Loucy (cell line): ENCODE results near the gene DUSP14.

Experiments
- H2AFZ ChIP-seq: fragments of 200-600 bp; sonication (generic); 2 replicates; pipeline ENCODE4 v1.6.0; 2016; ENCODE audit warnings: antibody characterized with exemption, mild to moderate bottlenecking, low read length, moderate library complexity
- H3F3A ChIP-seq: fragments of 200-600 bp; 2 replicates; pipeline ENCODE4 v1.6.0; 2016; ENCODE audit warnings: antibody characterized with exemption, low read depth, mild to moderate bottlenecking
- H3K27me3 ChIP-seq: fragments of 200-600 bp; sonication (generic); 2 replicates; pipeline ENCODE4 v1.6.1; 2014; ENCODE audit warnings: low read length, mild to moderate bottlenecking; ENCODE audit not compliant: insufficient read depth, poor library complexity, severe bottlenecking
- H3K36me3 ChIP-seq: fragments of 200-600 bp; sonication (generic); 2 replicates; pipeline ENCODE4 v1.6.1; 2016; ENCODE audit warnings: low read length; ENCODE audit not compliant: insufficient read depth
- H3K4me1 ChIP-seq: fragments of 200-600 bp; sonication (generic); 2 replicates; pipeline ENCODE4 v1.5.1; 2014; ENCODE audit warnings: low read length, mild to moderate bottlenecking; ENCODE audit not compliant: insufficient read depth, poor library complexity, severe bottlenecking
- H3K4me2 ChIP-seq: fragments of 200-600 bp; sonication (generic); 2 replicates; pipeline ENCODE4 v1.6.0; 2014; ENCODE audit warnings: antibody characterized with exemption, low read length, low read depth, mild to moderate bottlenecking; ENCODE audit not compliant: poor library complexity, severe bottlenecking
- H3K4me3 ChIP-seq: fragments of 200-600 bp; sonication (generic); 2 replicates; pipeline ENCODE4 v1.5.1; 2014; ENCODE audit warnings: low read length, mild to moderate bottlenecking, mixed read lengths; ENCODE audit not compliant: poor library complexity, severe bottlenecking
- H3K79me2 ChIP-seq: fragments of 200-600 bp; sonication (generic); 2 replicates; pipeline ENCODE4 v1.6.1; 2014; ENCODE audit warnings: low read length; ENCODE audit not compliant: insufficient read depth
- H3K9ac ChIP-seq: fragments of 200-600 bp; sonication (generic); 2 replicates; pipeline ENCODE4 v1.6.0; 2014; ENCODE audit warnings: mild to moderate bottlenecking, low read depth, low read length, moderate library complexity; ENCODE audit not compliant: poor library complexity, severe bottlenecking
- H3K9me2 ChIP-seq: fragments of 200-600 bp; sonication (generic); replicated peaks from 2 replicates; pipeline ENCODE4 v1.6.1; 2016; ENCODE audit warnings: low read depth, low read length, mixed read lengths
- H3K9me3 ChIP-seq: fragments of 200-600 bp; sonication (generic); 2 replicates; pipeline ENCODE4 v1.6.1; 2014; ENCODE audit warnings: mild to moderate bottlenecking, antibody characterized with exemption, low read length, low read depth; ENCODE audit not compliant: insufficient read depth
- H4K20me1 ChIP-seq: fragments of 200-600 bp; sonication (generic); 2 replicates; pipeline ENCODE4 v1.6.0; 2014; ENCODE audit warnings: antibody characterized with exemption, low read length, mild to moderate bottlenecking; ENCODE audit not compliant: insufficient read depth, poor library complexity, severe bottlenecking
- CTCF ChIP-seq: fragments of 200-600 bp; sonication (generic); conservative IDR thresholded peaks from 2 replicates; pipeline ENCODE4 v1.5.1; 2014; ENCODE audit warnings: mild to moderate bottlenecking, antibody characterized with exemption, low read length
- EZH2phosphoT487 ChIP-seq: fragments of 200-600 bp; IDR thresholded peaks from 2 replicates; pipeline ENCODE4 v1.6.1; 2018; ENCODE audit warnings: antibody characterized with exemption, mild to moderate bottlenecking, moderate library complexity, borderline replicate concordance

The DUSP14 gene

GRCh38 chr17:37458805-37459204 is 30.9 kb upstream of the DUSP14 start:
- Histone ChIP-seq H3K27me3 (no peaks in the 10 kb centered on the region), H3K4me3 (no peak overlapping the region), H3K9me2 (no peaks in the 10 kb centered on the region), H3K36me3 (peaks cover 22% of the 10 kb centered on the region; the same call in 1 of the 2 replicates), H4K20me1 (no peaks in the 10 kb centered on the region), H3K79me2 (no peaks in the 10 kb centered on the region), H2AFZ (no peak overlapping the region), H3K9me3 (no peaks in the 10 kb centered on the region), H3F3A (no peaks in the 10 kb centered on the region), H3K4me1 (no peaks in the 10 kb centered on the region), H3K4me2 (no peak overlapping the region), H3K9ac (no peak overlapping the region)
- TF ChIP-seq CTCF (no peak), EZH2phosphoT487 (no peak)

GRCh38 chr17:37461668-37462067 is 28.0 kb upstream of the DUSP14 start:
- Histone ChIP-seq H3F3A (no peaks in the 10 kb centered on the region), H3K36me3 (peaks cover 33% of the 10 kb centered on the region; the same call in 1 of the 2 replicates), H3K4me2 (no peak overlapping the region), H3K9me2 (no peaks in the 10 kb centered on the region), H3K4me3 (no peak overlapping the region), H3K9me3 (no peaks in the 10 kb centered on the region), H2AFZ (no peak overlapping the region), H3K4me1 (no peaks in the 10 kb centered on the region), H3K79me2 (no peaks in the 10 kb centered on the region), H3K27me3 (no peaks in the 10 kb centered on the region), H3K9ac (no peak overlapping the region), H4K20me1 (no peaks in the 10 kb centered on the region)
- TF ChIP-seq EZH2phosphoT487 (no peak), CTCF (no peak)

- no peak overlapping the region for H3K9ac ChIP-seq
- no peaks in the 10 kb centered on the region for H3K9me2 ChIP-seq
- H3K4me1 ChIP-seq = no peaks in the 10 kb centered on the region
- H3K4me3 ChIP-seq = no peak overlapping the region
- H3F3A ChIP-seq = no peaks in the 10 kb centered on the region
- no peak overlapping the region for H3K4me2 ChIP-seq
- peaks cover 40% of the 10 kb centered on the region; the same call in 1 of the 2 replicates for H3K36me3 ChIP-seq
- no peak overlapping the region for H2AFZ ChIP-seq
- no peaks in the 10 kb centered on the region for H3K79me2 ChIP-seq
- no peak for TF ChIP-seq CTCF
- no peak for TF ChIP-seq EZH2phosphoT487
- H3K27me3 ChIP-seq = no peaks in the 10 kb centered on the region
- no peaks in the 10 kb centered on the region for H4K20me1 ChIP-seq
- no peaks in the 10 kb centered on the region for H3K9me3 ChIP-seq
Measured at GRCh38 chr17:37462492-37462891, 27.2 kb upstream of the DUSP14 start.
